Fibroblast of lung (primary cell): ENCODE results near the gene ZCCHC17. TPM values are rescaled to one million over a fixed set of nuclear protein-coding genes. Genes with fewer than 3 reads are reported as not detected.

Source experiments
- DNase-seq, 2 donors: peaks; one replicate each; pipeline versions ENCODE4 v3.0.0 to v3.0.0-alpha.2; 2010; ENCODE audit warnings: low read depth in 2 of 2
- H2AFZ ChIP-seq: 2 replicates; pipeline ENCODE4 v1.5.1; 2012; ENCODE audit warnings: low read length, control low read depth, inconsistent platforms
- H3K27ac ChIP-seq: 2 replicates; pipeline ENCODE4 v1.5.1; 2011; ENCODE audit warnings: low read length, control low read depth; ENCODE audit not compliant: insufficient read depth
- H3K27me3 ChIP-seq: 2 replicates; pipeline ENCODE4 v1.5.1; 2011; ENCODE audit warnings: mild to moderate bottlenecking, low read length; ENCODE audit not compliant: control insufficient read depth, insufficient read depth
- H3K36me3 ChIP-seq: 2 replicates; pipeline ENCODE4 v1.5.1; 2011; ENCODE audit warnings: low read length; ENCODE audit not compliant: control insufficient read depth, insufficient read depth
- H3K4me1 ChIP-seq: 2 replicates; pipeline ENCODE4 v1.5.1; 2011; ENCODE audit warnings: low read length; ENCODE audit not compliant: control insufficient read depth, insufficient read depth; ENCODE audit errors: extremely low read depth
- H3K4me2 ChIP-seq: 2 replicates; pipeline ENCODE4 v1.5.1; 2011; ENCODE audit warnings: low read length, control low read depth; ENCODE audit not compliant: insufficient read depth; ENCODE audit errors: extremely low read depth
- H3K4me3 ChIP-seq, 4 experiments: fragments of 200-600 bp in 1 of 4; sonication (generic) in 1 of 4; replicated peaks in 1 of 4; 2 replicates each; pipeline ENCODE4 v1.5.1; 2011 to 2016; ENCODE audit warnings: low read length in 4 of 4, low read depth in 3 of 4, mild to moderate bottlenecking in 3 of 4, control low read depth in 2 of 4, inconsistent platforms in 1 of 4, mixed read lengths in 1 of 4; ENCODE audit not compliant: insufficient read depth in 1 of 4; ENCODE audit errors: control extremely low read depth in 1 of 4
- H3K79me2 ChIP-seq: 2 replicates; pipeline ENCODE4 v1.5.1; 2012; ENCODE audit warnings: mild to moderate bottlenecking, low read length, inconsistent platforms; ENCODE audit not compliant: control insufficient read depth, insufficient read depth
- H3K9ac ChIP-seq: 2 replicates; pipeline ENCODE4 v1.5.1; 2011; ENCODE audit warnings: mild to moderate bottlenecking, low read length, control low read depth; ENCODE audit not compliant: insufficient read depth
- H3K9me3 ChIP-seq: 2 replicates; pipeline ENCODE4 v1.5.1; 2012; ENCODE audit warnings: low read depth, low read length; ENCODE audit not compliant: control insufficient read depth, insufficient read depth
- H4K20me1 ChIP-seq: 2 replicates; pipeline ENCODE4 v1.5.1; 2011; ENCODE audit warnings: low read length; ENCODE audit not compliant: control insufficient read depth, insufficient read depth; ENCODE audit errors: extremely low read depth
- EZH2 ChIP-seq: IDR thresholded peaks from 2 replicates; pipeline ENCODE4 v1.5.1; 2012; ENCODE audit warnings: low read length, control low read depth, mild to moderate bottlenecking; ENCODE audit errors: missing control alignments
- polyA minus RNA-seq: library from RNA; depleted of rRNA, polyadenylated mRNA; stranded (reverse); fragments of >200 nt; gene quantifications from 2 replicates; pipeline ENCODE4 v1.2.3, GENCODE V29; 2011; ENCODE audit warnings: low replicate concordance
- polyA plus RNA-seq, 2 donors: library from polyadenylated mRNA; depleted of rRNA in 1 of 2; stranded (reverse) in 1 of 2; unstranded in 1 of 2; fragments of >200 nt; gene quantifications; 2 replicates each; pipeline ENCODE4 v1.2.1, GENCODE V29; 2011 to 2012; ENCODE audit warnings: missing spikeins in 1 of 2
- total RNA-seq: library from RNA; depleted of rRNA; stranded (reverse); fragments of >200 nt; gene quantifications from 2 replicates; pipeline ENCODE4 v1.2.1, GENCODE V29; 2014
- TF ChIP-seq, protein P1 (sequence below), 2 donors: IDR thresholded peaks in 1 of 2; conservative IDR thresholded peaks in 1 of 2; 1 replicate in 1 of 2; 2 replicates in 1 of 2; pipeline ENCODE4 v1.5.1; 2011 to 2012; ENCODE audit warnings: low read length in 2 of 2, control low read depth in 1 of 2, inconsistent platforms in 1 of 2, low read depth in 1 of 2, mild to moderate bottlenecking in 1 of 2

Gene ZCCHC17, protein sequence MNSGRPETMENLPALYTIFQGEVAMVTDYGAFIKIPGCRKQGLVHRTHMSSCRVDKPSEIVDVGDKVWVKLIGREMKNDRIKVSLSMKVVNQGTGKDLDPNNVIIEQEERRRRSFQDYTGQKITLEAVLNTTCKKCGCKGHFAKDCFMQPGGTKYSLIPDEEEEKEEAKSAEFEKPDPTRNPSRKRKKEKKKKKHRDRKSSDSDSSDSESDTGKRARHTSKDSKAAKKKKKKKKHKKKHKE
- total RNA-seq: 30.0 and 34.0 TPM in 2 replicates
- polyA plus RNA-seq: 62.3 and 64.8 TPM in 2 replicates
- polyA plus RNA-seq (2012): 41.5 and 49.3 TPM in 2 replicates
- 16.2 and 16.8 TPM in 2 replicates for polyA minus RNA-seq

DNA sequence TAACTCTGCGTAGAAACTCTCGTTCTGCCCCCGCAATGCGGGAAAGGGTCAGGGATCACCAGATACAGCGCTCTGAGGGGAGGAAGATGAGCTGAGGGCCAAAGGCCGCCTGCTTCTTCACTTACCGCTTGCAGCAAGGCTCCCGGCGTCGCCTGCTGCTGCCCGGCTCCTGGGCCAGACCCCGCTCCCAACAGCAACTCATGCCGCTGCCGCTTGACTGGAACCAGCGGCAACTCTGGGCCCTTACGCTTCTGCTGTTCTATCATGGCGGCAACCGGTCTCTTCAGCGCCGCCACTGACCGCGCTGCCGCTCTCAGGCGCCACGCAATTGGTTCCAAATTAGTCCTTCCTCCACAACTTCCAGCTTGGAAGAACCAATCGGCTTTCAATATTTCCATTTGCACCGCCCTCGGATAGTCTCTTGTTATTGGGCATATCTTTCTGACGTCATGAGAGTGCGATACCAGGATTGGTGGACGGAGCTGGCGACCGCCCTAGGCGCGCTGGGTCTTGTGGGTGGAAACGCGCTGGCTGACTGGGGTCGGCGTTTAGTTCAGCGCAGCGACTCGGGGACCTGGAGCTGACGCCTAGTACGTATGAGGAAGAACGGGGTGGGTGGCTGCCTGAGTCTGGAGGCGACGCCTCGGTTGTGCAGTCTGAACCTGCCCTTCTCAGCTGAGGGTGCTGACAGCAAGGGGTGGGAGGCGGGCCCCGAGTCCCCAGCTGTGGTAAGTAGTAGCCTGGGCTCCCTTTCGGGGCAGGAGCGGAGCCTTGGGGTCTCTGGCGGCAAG lies at the start of gene ZCCHC17, which contains the start of gene SNRNP40:
ZCCHC17 (plus strand) TSS at position 547 of the 791 bp plus-strand sequence. CDS start 13,067 bp downstream, outside the sequence.
SNRNP40 (minus strand) TSS at position 303 of the 791 bp plus-strand sequence; CDS start at position 266, 37 bp downstream.
- H3K4me3 ChIP-seq: peak within 1 kb of the TSS; percentile 54 to 100 (median 92)
- DNase-seq: peak; percentile 99
- H3K4me2 ChIP-seq: peak within 1 kb of the TSS; percentile 96

GRCh38 chr1:31248276-31248675 lies 48.6 kb upstream of the ZCCHC17 start:
- no peak overlapping the region for H2AFZ ChIP-seq
- no peaks in the 10 kb centered on the region for H4K20me1 ChIP-seq
- no peaks in the 10 kb centered on the region for H3K9me3 ChIP-seq
- no peaks in the 10 kb centered on the region for H3K79me2 ChIP-seq
- DNase-seq: no peak
- H3K9ac ChIP-seq: no peak overlapping the region
- TF ChIP-seq, protein P1, sequence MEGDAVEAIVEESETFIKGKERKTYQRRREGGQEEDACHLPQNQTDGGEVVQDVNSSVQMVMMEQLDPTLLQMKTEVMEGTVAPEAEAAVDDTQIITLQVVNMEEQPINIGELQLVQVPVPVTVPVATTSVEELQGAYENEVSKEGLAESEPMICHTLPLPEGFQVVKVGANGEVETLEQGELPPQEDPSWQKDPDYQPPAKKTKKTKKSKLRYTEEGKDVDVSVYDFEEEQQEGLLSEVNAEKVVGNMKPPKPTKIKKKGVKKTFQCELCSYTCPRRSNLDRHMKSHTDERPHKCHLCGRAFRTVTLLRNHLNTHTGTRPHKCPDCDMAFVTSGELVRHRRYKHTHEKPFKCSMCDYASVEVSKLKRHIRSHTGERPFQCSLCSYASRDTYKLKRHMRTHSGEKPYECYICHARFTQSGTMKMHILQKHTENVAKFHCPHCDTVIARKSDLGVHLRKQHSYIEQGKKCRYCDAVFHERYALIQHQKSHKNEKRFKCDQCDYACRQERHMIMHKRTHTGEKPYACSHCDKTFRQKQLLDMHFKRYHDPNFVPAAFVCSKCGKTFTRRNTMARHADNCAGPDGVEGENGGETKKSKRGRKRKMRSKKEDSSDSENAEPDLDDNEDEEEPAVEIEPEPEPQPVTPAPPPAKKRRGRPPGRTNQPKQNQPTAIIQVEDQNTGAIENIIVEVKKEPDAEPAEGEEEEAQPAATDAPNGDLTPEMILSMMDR (conservative IDR thresholded peaks at IDR 0.05 in 1 of 2, IDR thresholded peaks at IDR 0.05 in 1 of 2; ENCODE audit: low read depth in 1 of 2, low read length in 2 of 2): no peak
- no peak for TF ChIP-seq EZH2
- H3K4me3 ChIP-seq: no peak overlapping the region
- no peak overlapping the region for H3K4me2 ChIP-seq
- H3K27me3 ChIP-seq: no peaks in the 10 kb centered on the region
- no peak overlapping the region for H3K27ac ChIP-seq
- no peaks in the 10 kb centered on the region for H3K36me3 ChIP-seq
- H3K4me1 ChIP-seq: no peaks in the 10 kb centered on the region

More for the DNA sequence above, at the start of gene ZCCHC17, which contains the start of gene SNRNP40:
- no peaks in the 10 kb centered on the region for H3K27me3 ChIP-seq
- peaks cover 5% of the 10 kb centered on the region for H3K4me1 ChIP-seq
- H3K9me3 ChIP-seq: no peaks in the 10 kb centered on the region
- peaks cover 4% of the 10 kb centered on the region for H3K36me3 ChIP-seq
- H3K79me2 ChIP-seq: peaks cover 61% of the 10 kb centered on the region
- peak within 1 kb of the TSS; percentile 91 for H3K27ac ChIP-seq
- peak within 1 kb of the TSS; percentile 90 for H3K9ac ChIP-seq
- no peak for TF ChIP-seq EZH2
- TF ChIP-seq, protein P1 (conservative IDR thresholded peaks at IDR 0.05 in 1 of 2, IDR thresholded peaks at IDR 0.05 in 1 of 2; ENCODE audit: low read depth in 1 of 2, low read length in 2 of 2): peak; percentile 12 to 19
- H4K20me1 ChIP-seq: no peaks in the 10 kb centered on the region
- H2AFZ ChIP-seq: peak within 1 kb of the TSS; percentile 88

DNA sequence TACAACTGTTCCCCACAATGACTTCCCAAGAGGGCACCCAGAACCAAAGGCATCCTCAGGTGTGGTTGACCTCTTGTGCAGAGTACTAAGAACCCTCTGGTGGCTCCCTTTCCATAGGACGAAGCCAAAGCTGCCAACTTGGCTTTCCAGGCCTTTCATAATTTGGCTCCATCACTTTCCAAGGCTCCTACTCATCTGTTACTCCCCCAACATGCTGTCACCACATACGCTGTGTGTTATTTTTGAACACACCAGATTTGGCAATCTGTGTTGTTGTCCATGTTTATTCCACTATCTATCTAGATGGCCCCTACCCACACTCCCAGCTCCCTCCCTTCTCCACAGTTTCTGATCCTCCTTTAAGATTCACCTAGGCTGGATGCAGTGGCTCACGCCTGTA lies 47.0 kb upstream of the ZCCHC17 start:
- Histone ChIP-seq H3K79me2 (no peaks in the 10 kb centered on the region), H3K9ac (no peak overlapping the region), H3K27ac (no peak overlapping the region), H2AFZ (no peak overlapping the region), H3K27me3 (no peaks in the 10 kb centered on the region), H3K4me1 (no peaks in the 10 kb centered on the region), H3K9me3 (no peaks in the 10 kb centered on the region), H3K36me3 (no peaks in the 10 kb centered on the region), H3K4me2 (no peak overlapping the region), H4K20me1 (no peaks in the 10 kb centered on the region), H3K4me3 (no peak overlapping the region)
- no peak for DNase-seq
- no peak for TF ChIP-seq EZH2
- TF ChIP-seq, protein P1 (conservative IDR thresholded peaks at IDR 0.05 in 1 of 2, IDR thresholded peaks at IDR 0.05 in 1 of 2; ENCODE audit: low read depth in 1 of 2, low read length in 2 of 2): no peak
